GM12878 (cell line): Measurements from ENCODE around the gene GRAMD1B. TPM values are rescaled to one million over a fixed set of nuclear protein-coding genes. Genes with fewer than 3 reads are reported as not detected.

Experiments
- ATF7 ChIP-seq: fragments of 450-650 bp; IDR thresholded peaks from 2 replicates; pipeline ENCODE4 v1.6.1; 2016; ENCODE audit warnings: low read depth, mild to moderate bottlenecking
- BCL3 ChIP-seq: IDR thresholded peaks from 2 replicates; pipeline ENCODE4 v1.6.1; 2011; ENCODE audit warnings: borderline replicate concordance, low read depth, mild to moderate bottlenecking, moderate library complexity, low read length; ENCODE audit not compliant: insufficient read depth, poor library complexity, severe bottlenecking
- BHLHE40 ChIP-seq, 2 experiments: fragments of 450-650 bp in 1 of 2; IDR thresholded peaks; 2 replicates each; pipeline ENCODE4 v1.6.1; 2011 to 2017; ENCODE audit warnings: low read depth in 2 of 2, borderline replicate concordance in 1 of 2, improper control_type of control experiment in 1 of 2, low read length in 1 of 2, mild to moderate bottlenecking in 1 of 2
- CBX3 ChIP-seq: fragments of 200-600 bp; sonication (generic); IDR thresholded peaks from 2 replicates; pipeline ENCODE4 v1.6.1; 2016; ENCODE audit warnings: low read depth, borderline replicate concordance
- EGR1 ChIP-seq, 2 experiments: IDR thresholded peaks; 1 replicate in 1 of 2; 2 replicates in 1 of 2; pipeline ENCODE4 v1.6.1; 2011 to 2012; ENCODE audit warnings: low read depth in 2 of 2, low read length in 2 of 2, borderline replicate concordance in 1 of 2, mild to moderate bottlenecking in 1 of 2, moderate library complexity in 1 of 2
- ELK1 ChIP-seq: IDR thresholded peaks from 2 replicates; pipeline ENCODE4 v1.6.1; 2012; ENCODE audit warnings: low read depth, low read length, improper control_type of control experiment
- FOXM1 ChIP-seq: IDR thresholded peaks from 2 replicates; pipeline ENCODE4 v1.6.1; 2012; ENCODE audit warnings: low read depth, mild to moderate bottlenecking, inconsistent platforms, low read length, moderate library complexity
- HDAC6 ChIP-seq: fragments of 200-600 bp; sonication (generic); IDR thresholded peaks from one replicate; pipeline ENCODE4 v1.8.0; 2017; ENCODE audit warnings: antibody characterized with exemption; ENCODE audit not compliant: unreplicated experiment
- MLLT1 ChIP-seq: fragments of 450-650 bp; IDR thresholded peaks from 2 replicates; pipeline ENCODE4 v1.6.1; 2016; ENCODE audit warnings: mild to moderate bottlenecking
- MTA2 ChIP-seq: fragments of 450-650 bp; IDR thresholded peaks from 2 replicates; pipeline ENCODE4 v1.6.1; 2016; ENCODE audit warnings: low read depth, mild to moderate bottlenecking, moderate library complexity
- MXI1 ChIP-seq: fragments of 150-350 bp; IDR thresholded peaks from 2 replicates; pipeline ENCODE4 v1.6.1; 2011; ENCODE audit warnings: low read depth, mild to moderate bottlenecking, inconsistent platforms, low read length, improper control_type of control experiment
- MYC ChIP-seq: IDR thresholded peaks from 2 replicates; pipeline ENCODE4 v1.6.1; 2011; ENCODE audit warnings: mild to moderate bottlenecking, low read length, moderate library complexity, inconsistent platforms; ENCODE audit not compliant: insufficient read depth, insufficient replicate concordance, insufficient read length, severe bottlenecking
- NKRF ChIP-seq: fragments of 450-650 bp; conservative IDR thresholded peaks from 2 replicates; pipeline ENCODE4 v1.6.1; 2017; ENCODE audit warnings: mild to moderate bottlenecking, moderate library complexity
- NR2C2 ChIP-seq: IDR thresholded peaks from 2 replicates; pipeline ENCODE4 v1.6.1; 2011; ENCODE audit warnings: borderline replicate concordance, low read depth; ENCODE audit not compliant: control insufficient read depth, insufficient read length
- NR2F1 ChIP-seq: fragments of 450-650 bp; conservative IDR thresholded peaks from 2 replicates; pipeline ENCODE4 v1.6.1; 2017; ENCODE audit warnings: mild to moderate bottlenecking
- PKNOX1 ChIP-seq: fragments of 450-650 bp; IDR thresholded peaks from 2 replicates; pipeline ENCODE4 v1.6.1; 2016; ENCODE audit warnings: mild to moderate bottlenecking
- SMAD1 ChIP-seq: fragments of 450-650 bp; IDR thresholded peaks from 2 replicates; pipeline ENCODE4 v1.6.1; 2018; ENCODE audit warnings: mild to moderate bottlenecking, low read depth; ENCODE audit not compliant: partially characterized antibody
- SMC3 ChIP-seq: IDR thresholded peaks from 2 replicates; pipeline ENCODE4 v1.6.1; 2011; ENCODE audit warnings: low read length, improper control_type of control experiment, borderline replicate concordance
- TAF1 ChIP-seq: IDR thresholded peaks from 2 replicates; pipeline ENCODE4 v1.6.1; 2011; ENCODE audit warnings: mild to moderate bottlenecking, low read depth, low read length, borderline replicate concordance
- USF1 ChIP-seq: IDR thresholded peaks from 2 replicates; pipeline ENCODE4 v1.6.1; 2011; ENCODE audit warnings: borderline replicate concordance, low read depth, mild to moderate bottlenecking, moderate library complexity, mixed read lengths, low read length; ENCODE audit not compliant: insufficient read depth; ENCODE audit errors: extremely low read length
- ZNF622 ChIP-seq: fragments of 450-650 bp; IDR thresholded peaks from 2 replicates; pipeline ENCODE4 v1.6.1; 2017; ENCODE audit warnings: mild to moderate bottlenecking, inconsistent platforms
- ZSCAN29 ChIP-seq: fragments of 450-650 bp; IDR thresholded peaks from 2 replicates; pipeline ENCODE4 v1.6.1; 2017; ENCODE audit warnings: mild to moderate bottlenecking, moderate library complexity
- polyA plus RNA-seq, 11 experiments: library from polyadenylated mRNA; depleted of rRNA in 4 of 11; unstranded in 6 of 11; stranded (reverse) in 5 of 11; fragments of >200 nt; fragmentation: Nextera tagmentation in 4 of 11; fragmentation: Illumina TruSeq in 1 of 11; extraction: Ambion mirVana in 4 of 11; extraction: Trizol in 1 of 11; gene quantifications; 1 replicate in 1 of 11; 2 replicates in 10 of 11; pipeline versions ENCODE4 v1.2.1 to v1.2.3, GENCODE V29; 2011 to 2016; ENCODE audit warnings: inconsistent platforms in 2 of 11, missing spikeins in 2 of 11, low read depth in 1 of 11
- total RNA-seq, 4 experiments: library from RNA; depleted of rRNA in 3 of 4; stranded (reverse); fragments of >200 nt in 3 of 4; fragmentation: Illumina TruSeq in 1 of 4; extraction: Trizol in 1 of 4; gene quantifications; 2 replicates each; pipeline versions ENCODE4 v1.2.1 to v1.2.3, GENCODE V29; 2013 to 2021

The GRAMD1B gene
- total and polyA plus RNA-seq, 10 of the 15 experiments (the other 5 are each of a cell fraction or from before 2014, with no cell fraction given): 1.9 to 49.1 (median 26.9) TPM

GRCh38 chr11:123547180-123547579, 117.1 kb downstream of the GRAMD1B start (continued):
- TF ChIP-seq SMAD1: no peak
- TF ChIP-seq CBX3: no peak
- TF ChIP-seq MYC: no peak
- TF ChIP-seq MXI1: 0 out of 2 replicates have a peak, but pooled peaks have one; percentile 25
- peak; percentile 8 for TF ChIP-seq USF1
- no peak for TF ChIP-seq HDAC6
- no peak for TF ChIP-seq ELK1
- TF ChIP-seq ZNF622: no peak
- TF ChIP-seq SMC3: no peak
- TF ChIP-seq EGR1 (IDR thresholded peaks at IDR 0.05; ENCODE audit: borderline replicate concordance in 1 of 2, low read depth in 2 of 2, low read length in 2 of 2): no peak
- TF ChIP-seq FOXM1: no peak
- TF ChIP-seq BHLHE40 (IDR thresholded peaks at IDR 0.05; ENCODE audit: borderline replicate concordance in 1 of 2, low read depth in 2 of 2, low read length in 1 of 2): peak in 1 of 2 experiments; percentile 10; a peak in 1 of 4 replicates
- TF ChIP-seq ATF7: no peak
- TF ChIP-seq MLLT1: no peak
- TF ChIP-seq BCL3: no peak
- peak; percentile 68 for TF ChIP-seq PKNOX1
- TF ChIP-seq MTA2: 0 out of 2 replicates have a peak, but pooled peaks have one; percentile 25
- TF ChIP-seq ZSCAN29: no peak
- TF ChIP-seq NR2F1: no peak
- TF ChIP-seq TAF1: no peak
- no peak for TF ChIP-seq NKRF
- TF ChIP-seq NR2C2: no peak
